H1 (cell line): ENCODE measurements around the gene NPFFR1. TPM values are rescaled to one million over a fixed set of nuclear protein-coding genes. Genes with fewer than 3 reads are reported as not detected.
A peak's percentile ranks its signal among the peaks of the same experiment; 100 is the strongest.

Experiments used
- CTCF ChIA-PET: fragments of 300-600 bp; sonication (Branson Sonifier 250); formaldehyde crosslinking; loops from one replicate; lab custom pipeline; 2021; ENCODE audit not compliant: partially characterized antibody; lab: Charles Lee
- POLR2A ChIA-PET: fragments of 300-600 bp; sonication (Branson Sonifier 250); formaldehyde crosslinking; loops from one replicate; lab custom pipeline; 2021; ENCODE audit warnings: inconsistent platforms; ENCODE audit not compliant: partially characterized antibody; lab: Charles Lee
- DNase-seq, 2 experiments: peaks; one replicate each; pipeline versions ENCODE4 v3.0.0 to v3.0.0-alpha.2; 2010 to 2022; ENCODE audit warnings: low spot score in 2 of 2, low read depth in 1 of 2, mixed read lengths in 1 of 2
- FAIRE-seq: peaks from 2 replicates; lab custom pipeline; 2011; peaks lifted over from hg19 to GRCh38; lab: Jason Lieb, UNC
- H2AFZ ChIP-seq: 2 replicates; pipeline ENCODE4 v1.8.1; 2012; ENCODE audit warnings: low read length, inconsistent platforms
- H2AK5ac ChIP-seq: 2 replicates; pipeline ENCODE4 v1.6.1; 2013; ENCODE audit warnings: low read depth, low read length
- H2BK120ac ChIP-seq: replicated peaks from 2 replicates; pipeline ENCODE3; 2013; ENCODE audit warnings: low read depth, low read length, inconsistent platforms
- H2BK12ac ChIP-seq: 2 replicates; pipeline ENCODE4 v1.6.1; 2013; ENCODE audit warnings: low read depth, low read length
- H2BK15ac ChIP-seq: 2 replicates; pipeline ENCODE4 v1.6.1; 2013; ENCODE audit warnings: low read length
- H2BK20ac ChIP-seq: 2 replicates; pipeline ENCODE4 v1.6.1; 2013; ENCODE audit warnings: low read length
- H2BK5ac ChIP-seq: 2 replicates; pipeline ENCODE4 v1.6.1; 2013; ENCODE audit warnings: low read depth, low read length
- H3K14ac ChIP-seq: 2 replicates; pipeline ENCODE4 v1.6.1; 2013; ENCODE audit warnings: inconsistent platforms; ENCODE audit not compliant: insufficient read length
- H3K18ac ChIP-seq: 2 replicates; pipeline ENCODE4 v1.6.1; 2013; ENCODE audit warnings: low read length; ENCODE audit errors: extremely low read depth
- H3K23ac ChIP-seq: 2 replicates; pipeline ENCODE4 v1.6.1; 2013; ENCODE audit warnings: inconsistent platforms; ENCODE audit not compliant: insufficient read length
- H3K23me2 ChIP-seq: 2 replicates; pipeline ENCODE4 v1.6.1; 2013; ENCODE audit warnings: low read depth, low read length
- H3K27ac ChIP-seq: 2 replicates; pipeline ENCODE4 v1.6.1; 2011; ENCODE audit warnings: low read depth, low read length, inconsistent platforms
- H3K27me3 ChIP-seq, 4 experiments: replicated peaks in 1 of 4; 1 replicate in 1 of 4; 2 replicates in 3 of 4; pipeline versions ENCODE4 v1.6.1 to v1.8.1; 2011 to 2013; ENCODE audit warnings: low read length in 3 of 4, mild to moderate bottlenecking in 3 of 4, inconsistent platforms in 2 of 4, mixed read lengths in 2 of 4, moderate library complexity in 1 of 4; ENCODE audit not compliant: control insufficient read depth in 3 of 4, insufficient read depth in 3 of 4; ENCODE audit errors: extremely low read depth in 1 of 4
- H3K36me3 ChIP-seq, 4 experiments: 2 replicates each; pipeline versions ENCODE4 v1.6.1 to v1.8.1; 2011 to 2013; ENCODE audit warnings: mild to moderate bottlenecking in 4 of 4, low read length in 3 of 4, moderate library complexity in 2 of 4, control low read depth in 1 of 4, inconsistent platforms in 1 of 4; ENCODE audit not compliant: insufficient read depth in 4 of 4, control insufficient read depth in 2 of 4
- H3K4ac ChIP-seq: replicated peaks from 2 replicates; pipeline ENCODE3; 2013; ENCODE audit warnings: low read length, low read depth, mixed read lengths, inconsistent platforms; ENCODE audit not compliant: insufficient read length
- H3K4me1 ChIP-seq, 4 experiments: replicated peaks in 1 of 4; 1 replicate in 1 of 4; 2 replicates in 3 of 4; pipeline versions ENCODE4 v1.6.1 to v1.8.1; 2011 to 2013; ENCODE audit warnings: low read length in 3 of 4, inconsistent platforms in 2 of 4, mixed read lengths in 1 of 4; ENCODE audit not compliant: insufficient read depth in 4 of 4, control insufficient read depth in 3 of 4
- H3K4me2 ChIP-seq, 2 experiments: 2 replicates each; pipeline versions ENCODE4 v1.6.1 to v1.8.1; 2011 to 2013; ENCODE audit warnings: low read depth in 2 of 2, low read length in 2 of 2, control low read depth in 1 of 2, inconsistent platforms in 1 of 2, mild to moderate bottlenecking in 1 of 2; ENCODE audit not compliant: insufficient read depth in 1 of 2
- H3K4me3 ChIP-seq, 4 experiments: fragments of 200-600, 300-600 bp in 1 of 4; sonication (generic), shearing (Covaris generic), sonication (Bioruptor Twin) in 1 of 4; 2 replicates each; pipeline versions ENCODE4 v1.5.1 to v1.8.1; 2011 to 2016; ENCODE audit warnings: low read length in 4 of 4, low read depth in 3 of 4, control low read depth in 2 of 4, inconsistent platforms in 2 of 4, mild to moderate bottlenecking in 2 of 4, mixed read lengths in 1 of 4, moderate library complexity in 1 of 4; ENCODE audit not compliant: insufficient read depth in 2 of 4; ENCODE audit errors: extremely low read depth in 1 of 4
- H3K56ac ChIP-seq: replicated peaks from 2 replicates; pipeline ENCODE3; 2013; ENCODE audit warnings: low read depth, mild to moderate bottlenecking, mixed read lengths, low read length, inconsistent platforms; ENCODE audit not compliant: insufficient read length
- H3K79me1 ChIP-seq: 2 replicates; pipeline ENCODE4 v1.6.1; 2013; ENCODE audit warnings: low read depth, low read length, control low read depth
- H3K79me2 ChIP-seq, 2 experiments: 2 replicates each; pipeline versions ENCODE4 v1.6.1 to v1.8.1; 2012 to 2013; ENCODE audit warnings: low read length in 2 of 2, mild to moderate bottlenecking in 2 of 2, inconsistent platforms in 1 of 2; ENCODE audit not compliant: insufficient read depth in 2 of 2, control insufficient read depth in 1 of 2
- H3K9ac ChIP-seq, 4 experiments: replicated peaks in 1 of 4; 1 replicate in 1 of 4; 2 replicates in 3 of 4; pipeline versions ENCODE4 v1.6.1 to v1.8.1; 2011 to 2013; ENCODE audit warnings: low read depth in 3 of 4, low read length in 3 of 4, control low read depth in 2 of 4, mild to moderate bottlenecking in 2 of 4, moderate library complexity in 2 of 4, inconsistent platforms in 1 of 4; ENCODE audit errors: extremely low read depth in 1 of 4
- H3K9me3 ChIP-seq, 2 experiments: 2 replicates each; pipeline versions ENCODE4 v1.6.1 to v1.8.1; 2012 to 2013; ENCODE audit warnings: mild to moderate bottlenecking in 2 of 2, moderate library complexity in 2 of 2, control low read depth in 1 of 2, inconsistent platforms in 1 of 2, low read depth in 1 of 2, low read length in 1 of 2, mixed read lengths in 1 of 2; ENCODE audit not compliant: insufficient read depth in 2 of 2
- H4K20me1 ChIP-seq, 2 experiments: replicated peaks in 1 of 2; 2 replicates each; pipeline versions ENCODE3 to v1.8.1; 2011 to 2013; ENCODE audit warnings: inconsistent platforms in 2 of 2, low read length in 2 of 2, mild to moderate bottlenecking in 1 of 2; ENCODE audit not compliant: insufficient read depth in 2 of 2, control insufficient read depth in 1 of 2
- H4K5ac ChIP-seq: 2 replicates; pipeline ENCODE4 v1.6.1; 2013; ENCODE audit warnings: low read length, low read depth, mixed read lengths, inconsistent platforms; ENCODE audit not compliant: insufficient read length
- H4K8ac ChIP-seq: 2 replicates; pipeline ENCODE4 v1.8.0; 2013; ENCODE audit warnings: mild to moderate bottlenecking, moderate library complexity, low read length, inconsistent platforms; ENCODE audit not compliant: insufficient read depth; ENCODE audit errors: extremely low read depth
- H4K91ac ChIP-seq: replicated peaks from 2 replicates; pipeline ENCODE3; 2013; ENCODE audit warnings: low read length, mixed read lengths, inconsistent platforms; ENCODE audit not compliant: insufficient read length
- NANOG ChIP-seq: IDR thresholded peaks from 2 replicates; pipeline ENCODE4 v1.6.1; 2011; ENCODE audit warnings: low read length, low read depth, mild to moderate bottlenecking, inconsistent platforms; ENCODE audit not compliant: insufficient read depth, poor library complexity, severe bottlenecking
- SUZ12 ChIP-seq: fragments of 200-600 bp; sonication (generic); IDR thresholded peaks from 2 replicates; pipeline ENCODE4 v1.6.1; 2012; ENCODE audit warnings: mild to moderate bottlenecking, inconsistent platforms, low read length, moderate library complexity, mixed read lengths
- WGBS, 2 experiments: shearing (Covaris generic) in 1 of 2; methylation state at CpG; one replicate each; pipeline versions ENCODE4 v1.1.6 to v1.1.7; 2013 to 2015; ENCODE audit warnings: low lambda C conversion rate in 2 of 2, mixed read lengths in 2 of 2, inconsistent platforms in 1 of 2, low coverage in 1 of 2, missing lambda C conversion rate in 1 of 2; ENCODE audit not compliant: insufficient replicate concordance in 2 of 2, insufficient coverage in 1 of 2, insufficient read length in 1 of 2; ENCODE audit errors: extremely low coverage in 1 of 2, missing lambda C conversion rate in 1 of 2; 5-methylcytosine and 5-hydroxymethylcytosine counted together
- polyA plus RNA-seq, 7 experiments: library from polyadenylated mRNA; depleted of rRNA in 3 of 7; stranded (reverse) in 5 of 7; unstranded in 2 of 7; fragments of >200 nt in 5 of 7; fragments of 200-250 nt in 2 of 7; gene quantifications; 1 replicate in 5 of 7; 2 replicates in 1 of 7; 4 replicates in 1 of 7; pipeline versions ENCODE4 v1.2.1 to v1.2.3, GENCODE V29; 2011 to 2013; ENCODE audit warnings: missing spikeins in 2 of 7, mixed read lengths in 2 of 7
- total RNA-seq: library from RNA; stranded (reverse); fragmentation: NEBNext Ultra II Directional; extraction: Animal tissue kit (Norgen Biotek cat#: 25700); gene quantifications from 2 replicates; pipeline ENCODE4 v1.2.1, GENCODE V29; 2021

Gene NPFFR1
- total and polyA plus RNA-seq, 2 of the 8 experiments (the other 6 are each of a cell fraction or from before 2014, with no cell fraction given), result 0.02 to 0.06 TPM

GRCh38 chr10:70234668-70235447 is 48.9 kb downstream of the NPFFR1 start:
- H2AFZ ChIP-seq, result no peak overlapping the region
- H2BK120ac ChIP-seq, result peak overlapping the region; percentile 33
- peaks cover 5% of the 10 kb centered on the region; the same call in 1 of the 2 replicates for H3K79me1 ChIP-seq
- no peak overlapping the region for H2AK5ac ChIP-seq
- H2BK15ac ChIP-seq, result no peak overlapping the region
- H2BK20ac ChIP-seq, result no peak overlapping the region
- no peak overlapping the region for H3K4me2 ChIP-seq
- WGBS, 2 experiments, result 89% methylated on average over 18 of the region's 18 CpGs; no CpG with 5 or more reads in 1 of the 2 experiments
- ChIA-PET CTCF (interaction anchor here (1.2 to 1.5 kb wide), 3 partner anchors 12 to 113 kb away, joined by 3 to 4 read pairs (median 4); no protein-coding TSS in a partner anchor), POLR2A (interaction anchor here (0.6 to 3.1 kb wide), 2 partner anchors 11 to 62 kb away, joined by 3 to 12 read pairs; no protein-coding TSS in a partner anchor)
- H3K4me1 ChIP-seq, result peaks cover 0 to 7% (median 2%) of the 10 kb centered on the region in 4 experiments; a peak in 4 of 7 replicates
- H2BK5ac ChIP-seq, result no peak overlapping the region
- H3K18ac ChIP-seq, result no peak overlapping the region
- peaks cover 0 to 19% of the 10 kb centered on the region in 2 experiments; a peak in 3 of 4 replicates for H3K79me2 ChIP-seq
- H3K4ac ChIP-seq, result no peak overlapping the region
- no peak overlapping the region for H3K9ac ChIP-seq
- no peak for FAIRE-seq
- no peak overlapping the region for H3K14ac ChIP-seq
- H4K91ac ChIP-seq, result no peak overlapping the region
- H3K27ac ChIP-seq, result no peak overlapping the region
- H3K23me2 ChIP-seq, result peaks cover 12% of the 10 kb centered on the region
- no peak for DNase-seq
- H3K23ac ChIP-seq, result no peak overlapping the region
- H4K5ac ChIP-seq, result no peak overlapping the region
- peaks cover 0 to 15% of the 10 kb centered on the region in 2 experiments; a peak in 2 of 4 replicates for H3K9me3 ChIP-seq
- H3K36me3 ChIP-seq, result peaks cover 0 to 6% (median 2%) of the 10 kb centered on the region in 4 experiments; a peak in 2 of 8 replicates
- H4K8ac ChIP-seq, result no peak overlapping the region
- H2BK12ac ChIP-seq, result no peak overlapping the region
- TF ChIP-seq NANOG, result no peak
- TF ChIP-seq SUZ12, result no peak
- TF ChIP-seq, all 59 proteins: peak for 0
- no peaks in the 10 kb centered on the region for H4K20me1 ChIP-seq
- H3K27me3 ChIP-seq, result peaks cover 0 to 4% (median 0%) of the 10 kb centered on the region in 4 experiments; a peak in 2 of 7 replicates
- no peak overlapping the region for H3K56ac ChIP-seq
- no peak overlapping the region for H3K4me3 ChIP-seq
